ENCODE results near the gene GRIK1.

DNA sequence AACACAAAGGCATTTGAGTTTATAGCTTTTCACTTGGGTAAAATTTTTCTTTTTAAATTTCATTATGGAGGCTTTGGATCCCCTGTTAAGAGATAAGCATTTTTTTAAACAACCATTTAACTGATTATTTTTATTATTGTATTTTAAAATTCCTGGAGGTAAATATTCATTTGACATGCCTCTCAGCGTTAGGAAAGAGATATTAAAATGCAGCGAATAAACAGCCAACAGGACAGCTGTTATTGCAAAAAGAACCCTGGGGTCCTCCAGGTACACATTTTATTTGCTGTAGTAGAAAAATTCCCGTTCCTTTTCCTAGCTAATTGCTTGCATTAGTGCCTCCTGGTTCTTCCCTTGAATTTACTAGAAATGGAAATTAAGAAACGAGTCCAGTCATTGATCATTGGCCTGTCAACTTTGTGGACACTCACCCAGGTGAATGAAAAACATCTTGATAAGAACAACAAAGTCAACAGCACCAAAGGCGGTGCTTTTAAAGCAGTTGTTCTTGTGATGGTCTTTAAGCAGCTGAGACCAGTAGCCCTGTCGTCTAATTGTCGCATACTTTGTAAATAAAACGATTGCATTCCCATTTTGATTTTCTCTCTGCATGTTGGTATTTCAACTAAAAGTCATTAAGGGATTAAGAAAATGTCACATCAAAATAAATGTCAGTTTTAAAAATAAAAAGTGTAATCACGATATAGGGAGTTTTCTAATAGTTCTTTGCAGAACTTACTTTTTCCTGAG, 282.4 kb downstream of the GRIK1 start:
- TF ChIP-seq JUN (CRISPR knock-in tag; IDR thresholded peaks at IDR 0.05) (no peak), JAZF1 (CRISPR knock-in tag; IDR thresholded peaks at IDR 0.05) (no peak), GRHL2 (CRISPR knock-in tag; IDR thresholded peaks at IDR 0.05; ENCODE audit: insufficient replicate concordance, severe bottlenecking) (no peak)
